ENCODE data around the gene PRPF19.

DNA sequence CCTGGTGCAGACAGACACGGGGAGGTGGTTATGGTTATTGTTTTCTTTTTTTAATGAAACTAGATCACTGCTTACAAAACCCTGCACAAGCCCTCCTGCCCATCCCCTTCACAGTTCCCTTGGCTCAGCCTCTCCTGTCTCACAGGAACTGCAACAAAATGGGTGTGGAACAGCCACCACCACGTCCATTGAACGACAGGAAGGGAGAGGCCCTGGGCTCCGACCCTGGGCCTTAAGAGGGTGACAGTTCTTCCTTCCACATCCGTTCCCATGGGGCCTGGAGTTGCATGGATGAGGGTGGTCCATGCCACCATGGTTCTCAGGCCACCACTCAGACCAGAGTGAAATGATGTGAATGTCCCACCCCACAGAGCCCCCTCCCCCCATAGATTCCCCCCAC is 15.7 kb downstream of the PRPF19 start:
- TF ChIP-seq POLR2AphosphoS5 (IDR thresholded peaks at IDR 0.05) (no peak), EP300 (IDR thresholded peaks at IDR 0.05) (no peak)
- TF ChIP-seq, protein P1, sequence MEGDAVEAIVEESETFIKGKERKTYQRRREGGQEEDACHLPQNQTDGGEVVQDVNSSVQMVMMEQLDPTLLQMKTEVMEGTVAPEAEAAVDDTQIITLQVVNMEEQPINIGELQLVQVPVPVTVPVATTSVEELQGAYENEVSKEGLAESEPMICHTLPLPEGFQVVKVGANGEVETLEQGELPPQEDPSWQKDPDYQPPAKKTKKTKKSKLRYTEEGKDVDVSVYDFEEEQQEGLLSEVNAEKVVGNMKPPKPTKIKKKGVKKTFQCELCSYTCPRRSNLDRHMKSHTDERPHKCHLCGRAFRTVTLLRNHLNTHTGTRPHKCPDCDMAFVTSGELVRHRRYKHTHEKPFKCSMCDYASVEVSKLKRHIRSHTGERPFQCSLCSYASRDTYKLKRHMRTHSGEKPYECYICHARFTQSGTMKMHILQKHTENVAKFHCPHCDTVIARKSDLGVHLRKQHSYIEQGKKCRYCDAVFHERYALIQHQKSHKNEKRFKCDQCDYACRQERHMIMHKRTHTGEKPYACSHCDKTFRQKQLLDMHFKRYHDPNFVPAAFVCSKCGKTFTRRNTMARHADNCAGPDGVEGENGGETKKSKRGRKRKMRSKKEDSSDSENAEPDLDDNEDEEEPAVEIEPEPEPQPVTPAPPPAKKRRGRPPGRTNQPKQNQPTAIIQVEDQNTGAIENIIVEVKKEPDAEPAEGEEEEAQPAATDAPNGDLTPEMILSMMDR (IDR thresholded peaks at IDR 0.05), result no peak
